Spleen (tissue), 7 donors: Measurements from ENCODE around the gene TCHHL1.

Source experiments
- POLR2A ChIP-seq, 3 donors: fragments of 450-650 bp; IDR thresholded peaks; one replicate each; pipeline ENCODE4 v1.5.1; 2017; ENCODE audit warnings: antibody characterized with exemption in 3 of 3, mild to moderate bottlenecking in 1 of 3
- POLR2AphosphoS5 ChIP-seq, 3 donors: sonication (generic); formaldehyde crosslinking; IDR thresholded peaks; one replicate each; pipeline ENCODE4 v1.5.1; 2017; ENCODE audit warnings: antibody characterized with exemption in 3 of 3
- TF ChIP-seq, protein P1 (sequence below), 11 experiments: fragments of 200-600 bp in 7 of 11; fragments of 450-650 bp in 4 of 11; sonication (generic) in 4 of 11; IDR thresholded peaks in 8 of 11; conservative IDR thresholded peaks in 3 of 11; 1 replicate in 7 of 11; 2 replicates in 4 of 11; pipeline versions ENCODE4 v1.4.0 to v1.8.0; 2016 to 2021; ENCODE audit warnings: antibody characterized with exemption in 11 of 11, inconsistent platforms in 4 of 11, mild to moderate bottlenecking in 1 of 11
- donor health status: DM: no; HTN: no; CAD: no; lungs with moderate emphysema.
- donor health status: DM: no; HTN: no; CAD: no.
- donor health status: DM: no; HTN: no; CAD: no.

- TF ChIP-seq POLR2A (IDR thresholded peaks at IDR 0.05) (no peak), POLR2AphosphoS5 (IDR thresholded peaks at IDR 0.05) (no peak)
- TF ChIP-seq, protein P1, sequence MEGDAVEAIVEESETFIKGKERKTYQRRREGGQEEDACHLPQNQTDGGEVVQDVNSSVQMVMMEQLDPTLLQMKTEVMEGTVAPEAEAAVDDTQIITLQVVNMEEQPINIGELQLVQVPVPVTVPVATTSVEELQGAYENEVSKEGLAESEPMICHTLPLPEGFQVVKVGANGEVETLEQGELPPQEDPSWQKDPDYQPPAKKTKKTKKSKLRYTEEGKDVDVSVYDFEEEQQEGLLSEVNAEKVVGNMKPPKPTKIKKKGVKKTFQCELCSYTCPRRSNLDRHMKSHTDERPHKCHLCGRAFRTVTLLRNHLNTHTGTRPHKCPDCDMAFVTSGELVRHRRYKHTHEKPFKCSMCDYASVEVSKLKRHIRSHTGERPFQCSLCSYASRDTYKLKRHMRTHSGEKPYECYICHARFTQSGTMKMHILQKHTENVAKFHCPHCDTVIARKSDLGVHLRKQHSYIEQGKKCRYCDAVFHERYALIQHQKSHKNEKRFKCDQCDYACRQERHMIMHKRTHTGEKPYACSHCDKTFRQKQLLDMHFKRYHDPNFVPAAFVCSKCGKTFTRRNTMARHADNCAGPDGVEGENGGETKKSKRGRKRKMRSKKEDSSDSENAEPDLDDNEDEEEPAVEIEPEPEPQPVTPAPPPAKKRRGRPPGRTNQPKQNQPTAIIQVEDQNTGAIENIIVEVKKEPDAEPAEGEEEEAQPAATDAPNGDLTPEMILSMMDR (IDR thresholded peaks at IDR 0.05 in 8 of 11, conservative IDR thresholded peaks at IDR 0.05 in 3 of 11): no peak
Measured at GRCh38 chr1:152035539-152036266, 53.2 kb downstream of the TCHHL1 start.
